Activated naive CD8-positive, alpha-beta T cell treated with anti-CD3 and anti-CD28 coated beads, Interleukin-2, amount 50 U/mL, for 16 hours (primary cell): ENCODE results near the gene SERPING1.

Experiments
- DNase-seq: peaks from one replicate; pipeline ENCODE4 v3.0.0-alpha.2; 2020; ENCODE audit warnings: low read depth, low spot score

The SERPING1 gene

DNA sequence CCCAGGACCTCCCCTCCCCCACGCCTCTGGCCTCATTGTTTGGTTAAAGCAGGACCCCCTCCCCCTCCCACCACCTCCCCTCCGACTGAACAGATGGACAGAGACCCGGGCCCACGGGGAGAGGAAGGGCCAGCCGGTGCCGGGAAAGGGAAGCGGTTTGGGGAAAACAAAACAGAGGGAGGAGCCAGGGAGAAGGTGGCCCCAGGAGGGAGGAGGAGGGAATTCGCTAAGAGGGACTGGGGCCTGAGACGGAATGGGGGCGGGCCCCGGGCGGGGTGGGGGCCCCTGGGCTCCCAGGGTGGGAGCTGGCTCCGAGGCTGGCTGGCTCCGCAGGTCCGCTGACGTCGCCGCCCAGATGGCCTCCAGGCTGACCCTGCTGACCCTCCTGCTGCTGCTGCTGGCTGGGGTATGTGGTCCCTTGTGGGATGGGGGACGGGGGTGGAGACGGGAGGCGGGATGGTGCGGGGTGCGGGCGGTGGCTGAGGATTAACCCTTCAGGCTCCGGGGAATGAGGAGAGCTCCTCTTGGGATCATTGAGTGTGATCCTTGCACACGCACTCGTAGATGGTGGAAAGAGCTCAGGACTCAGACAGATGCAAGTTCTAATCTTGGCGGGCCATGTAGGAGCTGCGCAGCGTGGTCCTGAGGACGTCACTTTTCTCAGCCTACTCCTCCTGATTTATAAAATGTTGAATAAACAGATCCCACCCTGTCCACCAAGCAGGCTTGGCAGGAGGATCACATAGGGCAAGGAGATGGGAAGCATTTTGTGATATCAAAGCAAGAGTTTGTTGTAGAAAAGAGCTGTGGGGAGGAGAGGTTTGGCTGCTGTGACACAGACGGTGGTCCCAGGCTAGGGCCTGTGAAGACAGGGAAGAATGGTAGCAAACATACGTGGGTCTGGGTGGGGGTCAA is 688 bp downstream of the SERPING1 start:
- DNase-seq = no peak

- DNase-seq = no peak
These were observed 1.3 kb downstream of the SERPING1 start for GRCh38 chr11:57598831-57599155.

GRCh38 chr11:57599381-57599780 is 1.9 kb downstream of the SERPING1 start:
- DNase-seq = no peak

DNA sequence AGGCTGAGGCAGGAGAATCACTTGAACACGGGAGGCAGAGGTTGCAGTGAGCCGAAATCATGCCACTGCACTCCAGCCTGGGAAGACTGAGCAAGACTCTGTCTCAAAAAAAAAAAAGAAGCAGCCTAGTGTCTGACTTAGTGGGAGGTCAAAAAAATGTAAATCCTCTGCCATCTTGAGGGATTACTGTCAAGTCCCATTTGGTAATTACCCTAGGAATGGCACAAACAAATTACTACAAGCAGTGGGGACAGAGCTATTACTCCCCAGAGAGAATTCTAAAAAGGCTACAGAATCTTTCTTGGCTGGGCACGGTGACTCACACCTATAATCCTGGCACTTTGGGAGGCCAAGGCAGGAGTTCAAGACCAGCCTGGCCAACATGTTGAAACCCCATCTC is 3.8 kb downstream of the SERPING1 start:
- DNase-seq = no peak

- DNase-seq = no peak
These were observed 7.0 kb downstream of the SERPING1 start for GRCh38 chr11:57604296-57605027.

- no peak for DNase-seq
These were observed 7.5 kb downstream of the SERPING1 start for GRCh38 chr11:57605028-57605420.

DNA sequence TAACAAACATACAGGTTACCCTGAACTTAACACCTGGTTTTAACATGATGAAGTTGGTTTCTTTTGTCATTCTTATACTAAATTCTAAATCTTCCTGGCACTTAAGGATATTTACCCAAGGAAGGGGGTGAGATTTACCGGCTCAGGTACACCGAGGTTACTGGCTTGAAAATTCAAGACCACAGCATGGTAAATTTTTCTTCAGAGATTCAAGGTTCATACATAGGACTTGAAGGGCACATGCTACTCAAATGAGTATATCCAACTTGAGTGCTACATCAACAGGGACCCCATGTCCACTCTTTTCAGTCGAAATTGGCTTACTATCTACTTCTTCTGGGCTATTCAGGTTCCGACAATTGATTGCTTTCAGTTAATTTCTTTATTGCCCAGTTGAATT is 12.7 kb downstream of the SERPING1 start:
- no peak for DNase-seq

GRCh38 chr11:57614234-57614772 is 16.8 kb downstream of the SERPING1 start:
- no peak for DNase-seq

- DNase-seq = no peak
These were observed 17.8 kb downstream of the SERPING1 start for GRCh38 chr11:57615308-57615707.

GRCh38 chr11:57616595-57616994 is 19.1 kb downstream of the SERPING1 start:
- no peak for DNase-seq

- no peak for DNase-seq
These were observed 21.0 kb downstream of the SERPING1 start for GRCh38 chr11:57618438-57618837.

- DNase-seq = no peak
These were observed 21.8 kb downstream of the SERPING1 start for GRCh38 chr11:57619331-57619730.

DNA sequence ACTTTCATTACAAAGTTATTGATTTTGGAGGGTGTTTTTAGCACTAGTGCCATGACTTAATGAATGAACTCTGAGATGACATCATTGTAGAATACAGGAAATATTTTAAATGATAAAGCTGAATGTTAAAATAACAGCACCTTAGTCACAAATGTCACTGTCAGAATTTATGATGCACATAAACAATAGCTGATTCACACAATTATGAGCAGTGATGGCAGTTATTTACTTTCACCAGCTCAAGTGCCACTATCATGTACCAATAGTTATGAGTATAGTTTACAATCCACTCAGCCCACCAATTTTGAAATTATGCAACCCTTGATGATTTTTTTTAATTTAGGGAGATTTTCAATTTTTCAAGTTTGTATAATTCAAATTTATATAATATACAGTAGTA is 23.0 kb downstream of the SERPING1 start:
- DNase-seq = no peak

DNA sequence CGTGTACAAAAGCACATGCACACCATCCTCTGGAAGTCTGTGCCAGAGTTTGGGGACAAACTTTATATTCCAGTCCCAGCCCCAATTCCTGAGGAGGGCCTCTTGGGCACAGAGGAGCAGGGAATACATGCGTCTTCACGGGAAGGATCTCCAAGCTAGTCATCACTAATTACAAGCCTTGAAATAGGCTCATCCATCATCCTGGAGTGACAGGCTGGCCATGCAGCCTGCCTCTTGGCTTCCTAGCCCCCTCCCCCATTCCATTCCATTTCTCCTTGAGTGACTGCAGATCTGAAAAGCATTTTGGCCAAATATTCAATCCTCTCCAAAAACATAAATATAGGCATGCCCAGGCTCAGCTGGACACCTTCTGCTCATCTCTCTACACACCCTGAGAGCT is 24.8 kb downstream of the SERPING1 start:
- no peak for DNase-seq

- no peak for DNase-seq
These were observed 27.4 kb downstream of the SERPING1 start for GRCh38 chr11:57624864-57625263.

GRCh38 chr11:57626895-57627294 is 29.4 kb downstream of the SERPING1 start:
- no peak for DNase-seq

GRCh38 chr11:57630171-57630570 is 32.7 kb downstream of the SERPING1 start:
- DNase-seq = no peak

- DNase-seq = no peak
These were observed 34.6 kb downstream of the SERPING1 start for GRCh38 chr11:57632116-57632515.

GRCh38 chr11:57633394-57634070 is 36.0 kb downstream of the SERPING1 start:
- no peak for DNase-seq

GRCh38 chr11:57634311-57634710 is 36.8 kb downstream of the SERPING1 start:
- no peak for DNase-seq

- DNase-seq = no peak
These were observed 37.8 kb downstream of the SERPING1 start for GRCh38 chr11:57635246-57635645.

DNA sequence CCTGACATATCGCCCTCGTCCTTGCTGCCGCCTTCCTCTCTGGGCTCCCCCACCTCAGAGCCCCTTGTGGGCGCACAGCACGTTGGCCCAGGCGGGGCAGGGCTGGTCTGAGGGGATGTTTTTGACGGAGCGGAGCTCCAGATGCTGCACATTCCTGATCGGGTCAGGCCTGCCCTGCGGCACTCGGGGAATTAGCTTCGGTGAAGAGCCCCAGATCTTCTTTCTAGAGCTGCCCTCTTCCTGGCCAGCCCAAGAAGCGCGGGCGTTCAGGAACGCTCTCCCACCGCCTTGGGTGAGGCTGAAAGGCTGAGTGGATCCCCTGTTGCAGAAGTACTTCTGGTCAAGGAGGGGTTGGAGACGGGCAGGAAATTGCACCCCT is 40.1 kb downstream of the SERPING1 start:
- DNase-seq = no peak
